Left colon (tissue), 2 donors: ENCODE results near the gene MAB21L4. TPM values are rescaled to one million over a fixed set of nuclear protein-coding genes. Genes with fewer than 3 reads are reported as not detected.
"Not testable (repeated sequence)": the region's sequence is repeated elsewhere in the genome, so short reads cannot be mapped to it uniquely, and the experiment has no call there.

Experiments used
- ATAC-seq: fragments of 200-7000 bp; cut with Tn5 transposase; one replicate; pipeline ENCODE4 v1.9.1; 2020; ENCODE audit warnings: mild to moderate bottlenecking, moderate library complexity
- DNase-seq, 2 donors: peaks; one replicate each; pipeline ENCODE4 v3.0.0-alpha.2; 2020
- intact Hi-C, 2 donors: fragments of 100-400 bp; cut with DNase I in 1 of 2; cut with micrococcal nuclease in 1 of 2; formaldehyde crosslinking; loops; one replicate each; pipeline versions ENCODE4 v1.11.2 to v1.14.0; 2022; cut with DNase I, micrococcal nuclease
- total RNA-seq, 2 donors: library from RNA; stranded (reverse); fragmentation: NEBNext Ultra II Directional; extraction: Animal tissue kit (Norgen Biotek cat#: 25700); gene quantifications; one replicate each; pipeline ENCODE4 v1.2.1, GENCODE V29; 2021
- donor health status: DM: no; HTN: no; CAD: no.
- donor health status: DM: yes; HTN: yes; CAD: no.

MAB21L4 gene
- total RNA-seq, 2 donors from 2014 or later: 4.5 to 11.8 TPM

- intact Hi-C loops: loop anchor here in 1 of 2 donors (10.0 kb wide), 1 partner anchor 378 kb away; no protein-coding TSS in a partner anchor
- ATAC-seq (no peak), DNase-seq (no peak)
Observed at GRCh38 chr2:240856151-240856980, 39.6 kb downstream of the MAB21L4 start.

- ATAC-seq (no peak), DNase-seq (no peak)
- intact Hi-C loops: loop anchor here in 1 of 2 donors (10.0 kb wide), 1 partner anchor 379 kb away; no protein-coding TSS in a partner anchor
Observed at GRCh38 chr2:240855670-240856069, 40.3 kb downstream of the MAB21L4 start.

GRCh38 chr2:240852671-240853314 is 43.2 kb downstream of the MAB21L4 start:
- no peak for DNase-seq
- ATAC-seq: no peak
- intact Hi-C loops: loop anchor here in 1 of 2 donors (10.0 kb wide), 1 partner anchor 382 kb away; no protein-coding TSS in a partner anchor

- intact Hi-C loops: loop anchor here in 1 of 2 donors (10.0 kb wide), 1 partner anchor 383 kb away; no protein-coding TSS in a partner anchor
- ATAC-seq (peak; percentile 91), DNase-seq (peak; percentile 73 to 91)
Observed at GRCh38 chr2:240851078-240851991, 44.6 kb downstream of the MAB21L4 start.

GRCh38 chr2:240850756-240851077 is 45.2 kb downstream of the MAB21L4 start:
- DNase-seq (no peak), ATAC-seq (no peak)
- intact Hi-C loops: loop anchor here in 1 of 2 donors (10.0 kb wide), 1 partner anchor 384 kb away; no protein-coding TSS in a partner anchor

- DNase-seq: no peak
- intact Hi-C loops: loop anchor here in 1 of 2 donors (10.0 kb wide), 1 partner anchor 385 kb away; no protein-coding TSS in a partner anchor
- ATAC-seq: no peak
Observed at GRCh38 chr2:240850026-240850425, 45.9 kb downstream of the MAB21L4 start.

GRCh38 chr2:240848900-240849680 is 46.9 kb downstream of the MAB21L4 start:
- intact Hi-C loops: no loop called here
- no peak for ATAC-seq
- DNase-seq: no peak

GRCh38 chr2:240847817-240848216 is 48.1 kb downstream of the MAB21L4 start:
- intact Hi-C loops: no loop called here
- DNase-seq (no peak), ATAC-seq (no peak)

GRCh38 chr2:240846873-240847595 is 48.9 kb downstream of the MAB21L4 start:
- DNase-seq (peak in 1 of 2 donors; percentile 58), ATAC-seq (peak; percentile 70)

GRCh38 chr2:240846309-240846708 is 49.6 kb downstream of the MAB21L4 start:
- intact Hi-C loops, DNase-seq: not testable (repeated sequence)
- ATAC-seq: peak; percentile 35

More at GRCh38 chr2:240846873-240847595, 48.9 kb downstream of the MAB21L4 start:
- intact Hi-C loops: no loop called here

GRCh38 chr2:240840435-240841060 is 55.4 kb downstream of the MAB21L4 start:
- intact Hi-C loops: no loop called here
- DNase-seq: peak in 1 of 2 donors; percentile 49
- peak; percentile 89 for ATAC-seq

GRCh38 chr2:240839152-240840143 is 56.5 kb downstream of the MAB21L4 start:
- no peak for ATAC-seq
- no peak for DNase-seq
- intact Hi-C loops: no loop called here

- no peak for ATAC-seq
- intact Hi-C loops: no loop called here
- no peak for DNase-seq
Observed at GRCh38 chr2:240837621-240838020, 58.3 kb downstream of the MAB21L4 start.

- DNase-seq: no peak
- no peak for ATAC-seq
- intact Hi-C loops: no loop called here
Observed at GRCh38 chr2:240836781-240837467, 59.0 kb downstream of the MAB21L4 start.
